ENCODE results near the gene PRSS2.
A peak's percentile ranks its signal among the peaks of the same experiment; 100 is the strongest.
"Not testable (repeated sequence)": the region's sequence is repeated elsewhere in the genome, so short reads cannot be mapped to it uniquely, and the experiment has no call there.

The PRSS2 gene

DNA sequence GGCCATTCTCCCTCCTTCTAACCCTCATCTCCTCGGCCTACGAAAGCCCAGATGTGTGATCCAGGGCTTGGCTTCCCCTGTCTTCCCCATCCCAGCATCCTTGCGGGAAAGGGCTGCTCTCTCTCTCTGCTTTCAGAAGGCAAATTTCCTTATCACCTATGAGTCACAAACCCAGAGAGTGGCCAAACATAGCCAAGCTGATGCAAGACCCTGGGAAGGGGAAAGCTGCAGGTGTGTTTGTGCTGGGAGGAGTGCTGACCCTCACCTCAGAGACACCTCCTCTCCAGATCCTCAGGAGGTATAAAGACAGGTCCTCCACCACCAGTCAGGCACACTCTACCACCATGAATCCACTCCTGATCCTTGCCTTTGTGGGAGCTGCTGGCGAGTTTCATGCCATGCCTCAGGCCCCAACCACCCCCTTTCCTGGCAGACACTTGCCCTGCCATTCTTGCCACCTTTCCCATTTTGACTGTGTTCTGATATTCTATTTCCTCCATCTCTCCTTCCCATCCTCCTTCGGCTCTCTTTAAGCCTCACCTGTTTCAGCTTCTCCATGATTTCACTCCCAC is 10.6 kb upstream of the PRSS2 start:
- DNase-seq: no peak

DNA sequence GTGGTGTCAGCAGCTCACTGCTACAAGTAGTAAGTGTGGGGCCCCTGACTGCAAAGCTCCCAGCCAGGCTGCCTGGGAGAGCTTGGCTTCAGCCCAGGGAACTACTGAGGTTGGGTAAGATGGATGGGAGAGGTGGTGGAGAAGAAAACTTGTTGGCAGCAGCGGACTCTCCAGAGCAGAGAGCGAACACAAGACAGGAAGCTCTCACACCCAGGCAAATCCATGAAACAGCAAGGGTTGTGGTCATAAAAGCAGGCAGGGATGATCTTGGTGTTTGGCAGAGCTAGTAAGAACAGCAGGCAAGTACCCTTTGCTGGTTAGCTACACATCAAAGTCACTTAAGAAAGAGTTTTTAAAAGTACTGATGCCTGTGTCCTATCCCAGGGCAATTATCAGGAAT is 9.2 kb upstream of the PRSS2 start:
- DNase-seq: not testable (repeated sequence)

DNA sequence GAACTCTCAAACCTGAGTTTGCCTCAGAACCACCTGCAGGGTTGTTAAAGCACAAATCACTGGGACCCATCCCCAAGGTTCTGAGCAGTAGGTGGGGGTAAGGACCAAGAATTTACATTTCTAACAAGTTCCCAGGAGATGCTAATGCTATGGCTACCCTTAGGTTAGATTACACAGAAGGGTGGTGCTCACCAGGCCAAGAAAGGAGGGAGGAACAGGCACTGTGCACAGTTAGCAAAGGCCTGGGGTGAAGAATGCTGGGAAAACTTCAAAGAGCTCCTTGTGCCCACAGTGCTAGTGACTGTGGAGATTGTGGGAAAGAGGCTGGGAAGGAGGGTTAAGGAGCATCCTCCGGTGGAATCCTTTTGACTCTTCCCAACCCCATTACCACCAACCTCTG is 8.7 kb upstream of the PRSS2 start:
- DNase-seq: no peak

DNA sequence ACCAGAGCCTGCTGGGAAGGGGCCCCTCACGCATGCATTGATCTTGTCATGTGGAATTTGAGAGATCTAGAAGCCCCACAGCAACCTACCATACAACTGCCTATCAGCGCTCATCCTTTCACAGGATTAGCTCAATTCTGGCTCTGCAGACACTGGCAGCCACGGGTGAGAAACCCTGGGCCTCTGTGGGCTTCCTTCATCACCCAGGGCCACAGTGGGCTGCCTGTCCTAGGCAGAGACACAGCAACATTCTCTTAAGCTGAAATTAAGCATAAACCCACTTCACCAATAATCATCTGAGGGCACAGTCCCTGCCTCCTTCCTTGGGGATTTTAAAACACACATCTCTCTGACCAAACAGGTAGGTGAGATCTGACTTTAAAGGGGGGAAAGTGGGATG is 3.3 kb upstream of the PRSS2 start:
- no peak for DNase-seq

DNA sequence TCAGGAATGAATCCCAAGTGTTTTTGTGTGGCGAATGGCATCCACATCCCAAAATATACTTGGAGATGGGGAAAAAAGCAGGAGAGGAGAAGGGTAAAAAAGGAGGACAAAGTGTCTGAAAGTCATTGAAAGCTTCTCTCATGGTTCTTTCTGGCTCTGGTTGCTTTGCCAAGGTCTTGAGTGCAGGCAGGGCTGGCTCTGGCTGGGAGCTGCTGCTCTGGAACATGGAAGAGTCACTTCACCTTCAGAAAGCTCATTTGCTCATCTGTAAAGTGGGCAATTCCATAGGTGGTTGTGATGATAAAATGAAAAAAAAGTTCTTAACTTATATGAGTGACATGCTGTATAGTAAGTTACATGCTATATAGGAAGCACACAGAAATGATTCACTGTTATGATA is 2.9 kb upstream of the PRSS2 start:
- no peak for DNase-seq

DNA sequence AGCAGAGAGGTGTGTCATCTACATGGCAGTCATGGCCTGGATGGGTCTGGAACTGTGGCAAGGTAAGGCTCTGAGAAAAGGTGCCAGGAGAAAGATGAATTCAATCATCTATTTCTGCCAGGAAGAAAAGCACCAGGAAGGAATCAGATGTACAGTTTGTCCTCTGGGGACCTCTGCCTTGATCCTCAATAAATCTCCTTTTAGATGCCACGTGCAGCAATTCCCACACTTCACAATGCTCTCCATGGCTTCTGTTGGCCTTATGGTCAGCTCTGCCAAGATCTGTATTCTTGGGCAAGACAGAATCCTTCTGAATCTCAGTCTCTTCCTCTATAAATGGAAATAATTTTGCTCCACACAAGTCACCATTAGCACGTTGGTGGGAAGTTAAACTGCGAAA is 1.9 kb upstream of the PRSS2 start:
- not testable (repeated sequence) for DNase-seq

DNA sequence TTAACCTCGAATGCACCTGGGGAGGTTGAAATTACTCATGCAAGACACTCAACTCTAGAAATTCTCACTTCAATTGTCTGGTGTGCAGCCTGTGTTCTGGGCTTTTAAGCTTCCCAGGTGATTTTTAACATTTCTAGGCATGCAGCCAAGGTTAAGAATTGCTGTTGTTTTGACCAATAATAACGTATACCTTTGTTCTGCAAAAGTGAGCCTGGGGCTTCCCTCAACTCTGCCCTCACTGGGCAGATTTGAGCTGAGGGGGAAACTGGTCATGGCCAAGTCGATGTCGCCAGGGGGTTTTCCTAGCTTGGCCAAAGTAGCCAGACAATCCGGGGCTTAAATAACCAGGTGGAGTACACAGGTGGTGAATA is 568 bp downstream of the PRSS2 start:
- DNase-seq: no peak

DNA sequence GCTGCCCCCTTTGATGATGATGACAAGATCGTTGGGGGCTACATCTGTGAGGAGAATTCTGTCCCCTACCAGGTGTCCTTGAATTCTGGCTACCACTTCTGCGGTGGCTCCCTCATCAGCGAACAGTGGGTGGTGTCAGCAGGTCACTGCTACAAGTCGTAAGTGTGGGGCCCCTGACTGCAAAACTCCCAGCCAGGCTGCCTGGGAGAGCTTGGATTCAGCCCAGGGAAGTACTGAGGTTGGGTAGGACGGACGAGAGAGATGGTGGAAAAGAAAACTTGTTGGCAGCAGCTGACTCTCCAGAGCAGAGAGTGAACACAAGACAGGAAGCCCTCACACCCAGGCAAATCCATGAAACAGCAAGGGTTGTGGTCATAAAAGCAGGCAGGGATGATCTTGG is 1.3 kb downstream of the PRSS2 start:
- DNase-seq: no peak

DNA sequence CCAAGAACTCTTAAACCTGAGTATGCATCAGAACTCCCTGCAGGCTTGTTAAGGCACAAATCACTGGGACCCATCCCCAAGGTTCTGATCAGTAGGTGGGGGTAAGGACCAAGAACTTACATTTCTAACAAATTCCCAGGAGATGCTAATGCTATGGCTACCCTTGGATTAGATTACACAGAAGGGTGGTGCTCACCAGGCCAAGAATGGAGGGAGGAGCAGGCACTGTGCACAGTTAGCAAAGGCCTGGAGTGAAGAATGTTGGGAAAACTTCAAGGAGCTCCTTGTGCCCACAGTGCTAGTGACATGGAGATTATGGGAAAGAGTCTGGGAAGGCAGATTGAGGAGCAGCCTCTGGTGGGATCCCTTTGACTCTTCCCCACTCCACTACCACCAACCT is 1.9 kb downstream of the PRSS2 start:
- DNase-seq: no peak

DNA sequence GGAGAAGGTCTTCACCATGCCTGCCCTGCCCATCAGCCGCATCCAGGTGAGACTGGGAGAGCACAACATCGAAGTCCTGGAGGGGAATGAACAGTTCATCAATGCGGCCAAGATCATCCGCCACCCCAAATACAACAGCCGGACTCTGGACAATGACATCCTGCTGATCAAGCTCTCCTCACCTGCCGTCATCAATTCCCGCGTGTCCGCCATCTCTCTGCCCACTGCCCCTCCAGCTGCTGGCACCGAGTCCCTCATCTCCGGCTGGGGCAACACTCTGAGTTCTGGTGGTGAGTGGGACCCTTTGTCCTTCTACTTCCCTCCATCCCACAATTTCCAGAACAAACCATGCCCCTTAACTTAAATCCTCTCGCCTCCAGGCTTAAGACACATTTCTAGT is 2.5 kb downstream of the PRSS2 start:
- no peak for DNase-seq

DNA sequence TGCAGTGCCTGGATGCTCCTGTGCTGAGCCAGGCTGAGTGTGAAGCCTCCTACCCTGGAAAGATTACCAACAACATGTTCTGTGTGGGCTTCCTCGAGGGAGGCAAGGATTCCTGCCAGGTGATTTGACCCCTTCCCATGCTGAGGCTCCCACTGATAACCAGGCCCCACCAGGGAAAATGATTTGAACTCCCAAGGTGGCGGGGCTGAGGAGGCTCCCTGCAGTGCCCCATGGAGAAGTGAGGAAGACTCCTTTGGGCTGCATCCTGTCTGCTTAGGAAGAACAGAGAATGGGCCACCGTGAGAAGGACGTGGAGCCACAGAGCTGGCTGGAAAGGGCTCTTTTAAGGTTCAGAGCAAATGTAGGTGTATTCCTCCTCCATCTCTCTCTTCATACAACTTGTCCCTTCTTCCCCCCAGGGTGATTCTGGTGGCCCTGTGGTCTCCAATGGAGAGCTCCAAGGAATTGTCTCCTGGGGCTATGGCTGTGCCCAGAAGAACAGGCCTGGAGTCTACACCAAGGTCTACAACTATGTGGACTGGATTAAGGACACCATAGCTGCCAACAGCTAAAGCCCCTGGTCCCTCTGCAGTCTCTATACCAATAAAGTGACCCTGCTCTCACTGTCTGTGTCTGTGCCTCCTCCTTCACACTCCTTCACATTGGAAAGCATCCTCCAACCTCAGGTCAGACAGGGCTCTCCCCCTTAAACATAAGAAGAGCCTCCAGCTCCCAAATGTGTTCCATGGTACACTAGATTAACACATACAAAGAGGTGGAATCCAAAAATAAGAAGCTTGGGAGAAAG is 3.4 kb downstream of the PRSS2 start:
- DNase-seq: no peak

DNA sequence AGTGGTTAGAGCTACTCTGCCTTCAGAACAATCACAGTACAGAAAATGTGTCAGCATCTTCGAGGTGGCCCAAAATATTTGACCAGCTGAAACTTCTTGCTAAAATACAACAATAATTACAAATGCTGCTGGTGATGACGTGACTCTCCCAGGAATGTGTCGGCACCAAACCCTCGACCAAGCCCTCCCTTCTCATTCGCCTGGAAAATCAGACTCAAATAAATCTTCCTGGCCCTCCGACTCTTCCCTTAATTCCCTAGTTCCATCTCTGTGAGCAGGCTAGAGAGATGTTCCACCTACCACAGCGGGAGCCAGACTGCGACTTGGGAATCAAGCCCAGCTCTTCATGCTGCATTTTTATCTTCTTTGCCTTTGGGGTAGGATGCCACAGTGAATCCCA is 4.1 kb downstream of the PRSS2 start:
- no peak for DNase-seq

DNA sequence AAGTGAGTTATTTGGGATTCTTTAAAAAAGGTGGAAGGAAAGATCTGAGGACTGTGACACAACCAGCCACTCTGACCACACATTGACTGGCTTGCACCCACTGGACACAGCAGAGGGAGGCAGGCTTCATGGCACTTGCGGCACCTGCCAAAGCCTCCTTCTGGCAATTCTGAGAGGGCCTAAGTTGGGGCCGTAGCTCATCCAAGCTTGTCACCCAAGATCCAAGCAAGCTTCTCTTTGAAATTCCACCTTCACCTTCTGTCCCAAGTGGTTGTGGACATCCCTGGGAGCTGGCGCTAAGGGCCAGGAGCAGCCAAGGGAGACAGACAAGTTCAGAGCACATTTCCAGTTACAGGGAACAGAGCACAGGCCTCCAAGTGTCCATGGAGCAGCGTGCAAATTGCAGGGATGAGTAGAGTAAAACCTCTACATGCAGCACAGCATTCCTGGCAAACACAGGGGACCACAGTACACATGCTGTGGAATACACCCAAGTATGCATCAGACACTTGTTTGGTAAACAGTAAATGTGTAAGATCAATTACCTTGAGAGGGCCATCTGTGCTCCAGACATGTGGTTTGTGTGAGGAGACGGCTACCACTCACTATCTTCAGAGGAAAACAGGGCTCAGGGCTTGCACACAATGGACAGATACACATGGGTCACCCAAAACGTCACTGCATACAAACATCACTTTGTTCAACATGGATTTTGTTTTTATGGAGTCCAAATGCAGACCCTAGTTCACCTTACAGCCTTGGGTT is 4.8 kb downstream of the PRSS2 start:
- not testable (repeated sequence) for DNase-seq

DNA sequence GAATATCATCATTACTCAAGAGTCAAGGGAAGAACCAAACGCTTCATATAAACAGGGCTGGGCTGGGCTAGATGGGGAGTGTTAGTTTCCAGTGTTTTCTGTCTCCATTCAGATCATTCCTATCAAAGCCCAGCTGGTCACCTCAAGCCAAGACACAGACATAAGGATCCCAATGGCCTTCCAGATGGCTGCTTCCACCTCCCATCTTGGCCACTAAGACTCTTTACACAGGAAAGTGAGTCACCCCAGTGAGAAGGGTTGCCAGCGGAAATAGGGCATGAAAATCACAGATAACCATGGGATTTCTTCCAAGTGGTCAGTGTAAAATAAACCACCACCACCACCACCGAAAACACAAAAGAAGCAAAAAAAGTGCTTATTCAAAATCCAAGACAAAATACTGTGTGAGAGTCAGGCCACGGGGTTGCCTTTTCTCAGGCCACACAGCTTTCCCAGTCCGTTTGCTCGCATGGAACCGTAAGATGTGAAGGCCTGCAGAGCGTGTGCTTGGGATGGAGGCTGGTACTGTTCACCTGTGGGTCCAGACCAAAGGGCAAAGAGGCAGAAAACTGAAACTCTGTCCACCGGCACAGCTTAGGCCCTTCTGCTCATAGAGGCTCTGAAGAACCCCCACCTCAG is 5.6 kb downstream of the PRSS2 start:
- no peak for DNase-seq

DNA sequence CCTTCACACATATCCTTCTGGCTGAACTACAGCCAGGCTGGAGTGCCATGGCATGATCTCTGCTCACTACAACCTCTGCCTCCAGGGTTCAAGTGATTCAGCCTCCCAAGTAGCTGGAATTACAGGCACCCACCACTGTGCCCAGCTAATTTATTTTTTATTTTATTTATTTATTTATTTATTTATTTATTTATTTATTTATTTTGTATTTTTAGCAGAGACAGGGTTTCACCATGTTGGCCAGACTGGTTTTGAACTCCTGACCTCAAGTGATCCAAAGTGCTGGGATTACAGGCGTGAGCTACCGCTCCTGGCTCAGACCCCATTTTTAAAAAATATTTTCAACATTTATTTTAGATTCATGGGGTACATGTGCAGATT is 6.1 kb downstream of the PRSS2 start:
- DNase-seq: not testable (repeated sequence)

DNA sequence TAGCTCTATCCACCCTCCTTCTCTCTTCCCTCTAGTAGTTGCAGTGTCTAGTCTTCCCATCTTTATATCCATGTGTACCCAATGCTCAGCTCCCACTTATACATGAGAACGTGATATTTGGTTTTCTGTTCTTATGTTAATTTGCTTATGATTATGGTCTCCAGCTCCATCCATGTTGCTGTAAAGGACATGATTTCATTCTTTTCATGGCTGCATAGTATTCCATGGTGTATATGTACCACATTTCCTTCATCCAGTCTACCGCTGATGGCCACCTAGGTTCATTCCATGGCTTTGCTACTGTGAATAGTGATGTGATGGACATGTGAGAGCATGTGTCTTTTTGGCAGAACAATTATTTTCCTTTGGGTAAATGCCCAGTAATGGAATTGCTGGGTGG is 6.5 kb downstream of the PRSS2 start:
- DNase-seq: no peak

DNA sequence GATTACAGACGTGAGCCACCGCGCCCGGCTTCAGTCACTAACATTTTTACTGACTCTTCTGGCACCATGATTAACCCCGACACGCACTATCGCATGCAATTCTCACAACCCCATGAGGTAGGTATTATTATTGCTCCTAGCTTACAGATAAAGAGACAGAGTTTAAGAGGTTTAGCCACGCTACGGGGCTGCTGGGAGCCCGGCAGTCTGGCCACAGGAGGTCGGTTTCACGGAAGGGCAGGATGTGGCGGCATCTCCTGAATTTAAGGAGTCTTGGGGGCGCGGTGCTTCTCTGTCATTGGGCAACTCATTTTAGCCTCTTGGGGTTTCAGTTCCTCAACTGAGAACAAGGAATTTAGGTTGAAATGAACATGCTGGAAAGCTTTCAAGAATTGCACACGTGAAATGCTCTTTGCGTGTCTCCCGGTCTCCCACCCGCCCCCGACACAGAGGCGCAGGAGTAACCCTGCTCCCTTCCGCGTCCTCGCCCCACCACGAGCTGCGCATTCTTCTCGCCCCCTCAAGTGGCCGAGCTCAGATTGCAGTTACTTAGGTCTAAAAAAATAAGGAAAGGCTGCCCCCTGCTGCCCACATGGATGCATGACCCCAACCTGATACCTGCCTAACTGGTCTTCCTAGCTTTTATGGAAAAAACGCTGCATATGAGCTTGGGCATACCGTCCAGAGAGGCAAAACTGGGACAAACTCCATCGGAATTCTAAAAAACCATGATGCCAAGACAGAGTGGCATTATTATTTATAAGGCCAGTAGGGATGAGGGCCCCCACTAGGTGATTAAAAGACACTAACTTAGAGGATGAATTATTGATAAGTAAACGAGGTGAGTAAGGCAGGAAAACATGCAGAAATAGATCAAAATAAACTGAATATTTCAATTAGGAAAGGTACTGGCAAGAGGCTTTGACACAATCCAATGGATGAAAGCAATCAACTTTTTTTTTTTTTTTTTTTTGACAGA is 12.4 kb downstream of the PRSS2 start:
- peak; percentile 75 to 82 for DNase-seq

DNA sequence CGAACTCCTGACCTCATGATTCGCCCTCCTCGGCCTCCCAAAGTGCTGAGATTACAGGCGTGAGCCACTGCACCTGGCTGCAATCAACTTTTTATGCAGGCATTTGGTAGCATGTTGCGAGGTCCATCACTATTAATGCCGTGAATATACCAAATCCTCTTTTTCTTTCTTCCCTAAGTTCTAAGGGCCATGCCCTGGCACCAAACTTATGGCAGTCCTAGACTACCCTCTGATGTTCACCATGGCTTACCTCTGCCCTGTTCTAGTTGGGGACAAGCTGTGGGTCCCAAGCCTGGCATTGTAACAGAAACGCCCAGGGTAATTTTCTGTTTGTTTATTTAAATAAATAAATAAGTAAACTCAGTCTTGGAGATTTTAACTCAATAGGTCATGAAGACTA is 13.3 kb downstream of the PRSS2 start:
- DNase-seq: peak in 1 of 2 experiments; percentile 17

DNA sequence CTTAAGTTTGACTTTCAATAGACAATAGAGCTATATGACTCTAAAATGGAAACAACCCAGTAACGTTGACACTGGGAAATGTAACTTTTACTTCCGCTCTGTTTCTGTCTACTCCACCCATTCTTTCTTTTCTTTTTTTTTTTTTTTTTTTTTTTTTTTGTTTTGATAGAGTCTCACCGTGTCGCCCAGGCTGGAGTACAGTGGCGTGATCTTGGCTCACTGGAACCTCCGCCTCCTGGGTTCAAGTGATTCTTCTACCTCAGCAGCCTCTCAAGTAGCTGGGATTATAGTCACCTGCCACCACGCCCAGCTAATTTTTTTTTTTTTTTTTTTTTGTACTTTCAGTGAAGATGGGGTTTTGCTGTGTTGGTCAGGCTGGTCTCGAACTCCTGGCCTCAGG is 13.9 kb downstream of the PRSS2 start:
- peak; percentile 27 to 40 for DNase-seq

DNA sequence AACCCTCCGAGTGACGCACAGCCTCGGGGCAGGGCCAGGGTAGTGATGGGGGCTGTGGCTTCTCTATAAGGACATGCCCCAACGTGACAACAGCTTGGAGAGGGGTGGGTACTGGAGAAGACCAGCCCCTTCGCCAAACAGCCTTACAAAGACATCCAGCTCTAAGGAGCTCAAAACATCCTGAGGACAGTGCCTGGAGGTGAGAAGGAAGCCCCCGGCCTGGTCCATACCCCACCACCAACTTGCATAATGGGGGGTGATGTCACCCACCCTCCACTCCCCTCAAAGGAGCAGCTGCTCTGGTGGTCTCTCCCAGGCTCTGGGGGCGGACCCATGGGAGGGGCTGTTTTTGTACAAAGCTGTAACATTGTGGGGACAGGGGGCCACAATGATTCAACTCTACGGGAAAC is 15.1 kb downstream of the PRSS2 start:
- DNase-seq: peak; percentile 67 to 72

DNA sequence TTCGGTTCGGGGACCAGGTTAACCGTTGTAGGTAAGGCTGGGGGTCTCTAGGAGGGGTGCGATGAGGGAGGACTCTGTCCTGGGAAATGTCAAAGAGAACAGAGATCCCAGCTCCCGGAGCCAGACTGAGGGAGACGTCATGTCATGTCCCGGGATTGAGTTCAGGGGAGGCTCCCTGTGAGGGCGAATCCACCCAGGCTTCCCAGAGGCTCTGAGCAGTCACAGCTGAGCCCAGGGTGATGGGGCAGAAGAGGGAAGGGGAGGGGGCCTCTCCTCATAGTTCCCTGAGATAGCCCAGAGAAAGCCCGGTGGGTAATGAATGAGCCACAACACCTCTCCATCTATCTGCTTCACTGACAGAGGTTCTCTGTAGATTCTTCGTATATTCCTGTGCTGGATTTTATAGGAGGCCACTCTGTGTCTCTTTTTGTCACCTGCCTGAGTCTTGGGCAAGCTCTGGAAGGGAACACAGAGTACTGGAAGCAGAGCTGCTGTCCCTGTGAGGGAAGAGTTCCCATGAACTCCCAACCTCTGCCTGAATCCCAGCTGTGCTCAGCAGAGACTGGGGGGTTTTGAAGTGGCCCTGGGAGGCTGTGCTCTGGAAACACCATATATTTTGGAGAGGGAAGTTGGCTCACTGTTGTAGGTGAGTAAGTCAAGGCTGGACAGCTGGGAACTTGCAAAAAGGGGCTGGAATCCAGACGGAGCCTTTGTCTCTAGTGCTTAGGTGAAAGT is 16.4 kb downstream of the PRSS2 start:
- DNase-seq: peak; percentile 18 to 19

DNA sequence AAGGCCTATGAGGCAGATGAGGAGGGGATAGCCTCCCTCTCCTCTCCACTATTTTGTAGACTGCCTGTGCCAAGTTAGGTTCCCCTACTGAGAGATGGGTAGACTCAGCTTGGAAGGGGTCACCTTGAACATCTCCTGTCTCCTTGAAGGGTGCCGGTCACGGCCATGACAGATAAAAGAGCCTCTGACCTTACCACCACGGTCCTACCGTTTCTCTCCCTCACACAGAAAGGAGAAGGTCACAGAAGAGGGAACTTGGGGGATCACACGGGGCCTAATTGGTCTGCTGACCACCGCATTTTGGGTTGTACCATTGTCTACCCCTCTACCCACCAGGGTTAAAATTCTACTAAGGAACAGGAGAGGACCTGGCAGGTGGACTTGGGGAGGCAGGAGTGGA is 17.0 kb downstream of the PRSS2 start:
- DNase-seq: peak; percentile 20 to 24
